HFFc6 (cell line): ENCODE data around the gene MAST4. TPM values are rescaled to one million over a fixed set of nuclear protein-coding genes. Genes with fewer than 3 reads are reported as not detected.

ENCODE experiments used
- DNase-seq: peaks from one replicate; pipeline ENCODE4 v3.0.0-alpha.2; 2018
- H3K27ac Mint-ChIP-seq: 2 replicates; pipeline ENCODE4 v1.8.0; 2020; ENCODE audit warnings: mild to moderate bottlenecking, mixed read lengths
- H3K27me3 Mint-ChIP-seq: 2 replicates; pipeline ENCODE4 v1.8.0; 2021; ENCODE audit warnings: mild to moderate bottlenecking, moderate library complexity, mixed read lengths; ENCODE audit not compliant: insufficient read depth
- H3K36me3 Mint-ChIP-seq: 2 replicates; pipeline ENCODE4 v1.8.0; 2021; ENCODE audit warnings: low read depth, mixed read lengths
- H3K4me1 Mint-ChIP-seq: 2 replicates; pipeline ENCODE4 v1.8.0; 2020; ENCODE audit warnings: low read depth, mixed read lengths
- H3K4me3 Mint-ChIP-seq: 2 replicates; pipeline ENCODE4 v1.8.0; 2020; ENCODE audit warnings: mild to moderate bottlenecking, moderate library complexity, mixed read lengths
- H3K9me3 Mint-ChIP-seq: 2 replicates; pipeline ENCODE4 v1.8.0; 2020; ENCODE audit warnings: mild to moderate bottlenecking, mixed read lengths
- CTCF ChIP-seq: fragments of 200-600 bp; sonication (generic); IDR thresholded peaks from 2 replicates; pipeline ENCODE4 v1.5.0; 2021; ENCODE audit warnings: antibody characterized with exemption, mild to moderate bottlenecking
- total RNA-seq, 6 experiments: library from RNA; stranded (reverse); fragmentation: NEBNext Ultra II Directional; extraction: Animal tissue kit (Norgen Biotek cat#: 25700); gene quantifications; 2 replicates in 1 of 6; 3 replicates in 5 of 6; pipeline ENCODE4 v1.2.3, GENCODE V29; 2021

The MAST4 gene
- total RNA-seq, 6 experiments from 2014 or later = 3.0 to 5.6 (median 3.9) TPM

- Mint-ChIP-seq H3K27me3 (peaks cover 13% of the 10 kb centered on the region), H3K36me3 (no peaks in the 10 kb centered on the region), H3K9me3 (no peaks in the 10 kb centered on the region), H3K4me3 (no peak overlapping the region), H3K27ac (no peak overlapping the region), H3K4me1 (no peaks in the 10 kb centered on the region)
- DNase-seq = no peak
- no peak for TF ChIP-seq CTCF
These were observed 326.7 kb downstream of the MAST4 start for GRCh38 chr5:66922881-66923280.

GRCh38 chr5:66923457-66923856 is 327.3 kb downstream of the MAST4 start:
- Mint-ChIP-seq H3K27me3 (peaks cover 13% of the 10 kb centered on the region), H3K27ac (no peak overlapping the region), H3K9me3 (no peaks in the 10 kb centered on the region), H3K4me3 (no peak overlapping the region), H3K36me3 (no peaks in the 10 kb centered on the region), H3K4me1 (no peaks in the 10 kb centered on the region)
- TF ChIP-seq CTCF = no peak
- no peak for DNase-seq

- H3K36me3 Mint-ChIP-seq = no peaks in the 10 kb centered on the region
- no peak overlapping the region for H3K4me3 Mint-ChIP-seq
- no peaks in the 10 kb centered on the region for H3K9me3 Mint-ChIP-seq
- no peaks in the 10 kb centered on the region for H3K4me1 Mint-ChIP-seq
- no peak for DNase-seq
- TF ChIP-seq CTCF = no peak
- peaks cover 13% of the 10 kb centered on the region for H3K27me3 Mint-ChIP-seq
- no peak overlapping the region for H3K27ac Mint-ChIP-seq
These were observed 327.7 kb downstream of the MAST4 start for GRCh38 chr5:66923922-66924321.

GRCh38 chr5:66927140-66927539 is 330.9 kb downstream of the MAST4 start:
- H3K36me3 Mint-ChIP-seq = no peaks in the 10 kb centered on the region
- DNase-seq = no peak
- no peak for TF ChIP-seq CTCF
- no peak overlapping the region for H3K4me3 Mint-ChIP-seq
- H3K4me1 Mint-ChIP-seq = peaks cover 2% of the 10 kb centered on the region
- no peaks in the 10 kb centered on the region for H3K9me3 Mint-ChIP-seq
- H3K27me3 Mint-ChIP-seq = peaks cover 4% of the 10 kb centered on the region; the same call in 1 of the 2 replicates
- H3K27ac Mint-ChIP-seq = no peak overlapping the region

GRCh38 chr5:66929281-66929680 is 333.1 kb downstream of the MAST4 start:
- Mint-ChIP-seq H3K27me3 (no peaks in the 10 kb centered on the region; the same call in 1 of the 2 replicates), H3K9me3 (no peaks in the 10 kb centered on the region)

More at GRCh38 chr5:66929281-66929680, 333.1 kb downstream of the MAST4 start:
- Mint-ChIP-seq H3K36me3 (no peaks in the 10 kb centered on the region), H3K4me3 (no peak overlapping the region), H3K27ac (no peak overlapping the region), H3K4me1 (peaks cover 18% of the 10 kb centered on the region)
- no peak for TF ChIP-seq CTCF
- DNase-seq = no peak
